SK-N-SH (cell line): ENCODE measurements around the gene MRPS21. TPM values are rescaled to one million over a fixed set of nuclear protein-coding genes. Genes with fewer than 3 reads are reported as not detected.

Experiments used
- CTCF ChIA-PET: fragments of 300-600, 350-600 bp; formaldehyde crosslinking; extraction: SDS; loops from one replicate; lab custom pipeline; 2021; lab: Yijun Ruan, JAX
- POLR2A ChIA-PET: fragments of 350-600 bp; sonication (Branson Sonifier 250); formaldehyde crosslinking; extraction: SDS; loops from one replicate; lab custom pipeline; 2020; ENCODE audit warnings: antibody characterized with exemption, inconsistent platforms; lab: Yijun Ruan, JAX
- DNase-seq: peaks from one replicate; pipeline ENCODE4 v3.0.0; 2012
- H2AFZ ChIP-seq: fragments of 200-600 bp; sonication (generic); 2 replicates; pipeline ENCODE4 v1.8.1; 2016; ENCODE audit warnings: antibody characterized with exemption, mild to moderate bottlenecking, low read depth
- H3F3A ChIP-seq: fragments of 200-600 bp; sonication (generic); replicated peaks from 2 replicates; pipeline ENCODE3; 2016; ENCODE audit warnings: antibody characterized with exemption, mild to moderate bottlenecking; ENCODE audit not compliant: insufficient read depth
- H3K27ac ChIP-seq, 2 experiments: fragments of 200-500 bp in 1 of 2; fragments of 200-600 bp in 1 of 2; sonication (Bioruptor generic) in 1 of 2; sonication (generic), shearing (Covaris generic) in 1 of 2; 2 replicates each; pipeline versions ENCODE4 v1.5.1 to v1.6.1; 2014 to 2016; ENCODE audit warnings: low read depth in 2 of 2, inconsistent platforms in 1 of 2, low read length in 1 of 2, mild to moderate bottlenecking in 1 of 2, mixed read lengths in 1 of 2
- H3K27me3 ChIP-seq: fragments of 200-600 bp; sonication (generic), shearing (Covaris generic); 2 replicates; pipeline ENCODE4 v1.6.1; 2016; ENCODE audit warnings: mixed run types; ENCODE audit not compliant: insufficient read depth
- H3K36me3 ChIP-seq, 2 experiments: fragments of 200-500 bp in 1 of 2; fragments of 200-600 bp in 1 of 2; sonication (Bioruptor generic) in 1 of 2; sonication (generic) in 1 of 2; replicated peaks in 1 of 2; 2 replicates each; pipeline versions ENCODE3 to v1.5.1; 2014 to 2016; ENCODE audit warnings: low read length in 1 of 2, mild to moderate bottlenecking in 1 of 2; ENCODE audit not compliant: insufficient read depth in 2 of 2, control insufficient read depth in 1 of 2
- H3K4me1 ChIP-seq, 2 experiments: fragments of 200-500 bp in 1 of 2; fragments of 200-600 bp in 1 of 2; sonication (Bioruptor generic) in 1 of 2; sonication (generic), shearing (Covaris generic) in 1 of 2; 2 replicates each; pipeline versions ENCODE4 v1.5.1 to v1.6.1; 2014 to 2016; ENCODE audit warnings: low read depth in 1 of 2, low read length in 1 of 2, mixed run types in 1 of 2; ENCODE audit not compliant: insufficient read depth in 2 of 2, control insufficient read depth in 1 of 2
- H3K4me2 ChIP-seq: fragments of 200-600 bp; sonication (generic), shearing (Covaris generic); 2 replicates; pipeline ENCODE4 v1.6.1; 2017; ENCODE audit warnings: mixed run types
- H3K4me3 ChIP-seq, 2 experiments: fragments of 200-500 bp in 1 of 2; fragments of 200-600 bp in 1 of 2; sonication (Bioruptor generic) in 1 of 2; sonication (generic), shearing (Covaris generic) in 1 of 2; 2 replicates each; pipeline versions ENCODE4 v1.5.1 to v1.8.1; 2014 to 2016; ENCODE audit warnings: low read depth in 2 of 2, inconsistent platforms in 1 of 2, low read length in 1 of 2, mild to moderate bottlenecking in 1 of 2, mixed read lengths in 1 of 2, moderate library complexity in 1 of 2
- H3K79me2 ChIP-seq: fragments of 200-600 bp; sonication (generic); 2 replicates; pipeline ENCODE4 v1.8.1; 2017; ENCODE audit warnings: mild to moderate bottlenecking; ENCODE audit not compliant: insufficient read depth
- H3K9ac ChIP-seq: fragments of 200-600 bp; sonication (generic); 2 replicates; pipeline ENCODE4 v1.6.1; 2017; ENCODE audit warnings: mixed run types
- H3K9me2 ChIP-seq: fragments of 200-600 bp; sonication (generic); 2 replicates; pipeline ENCODE4 v1.6.1; 2017; ENCODE audit warnings: mixed run types
- H3K9me3 ChIP-seq: fragments of 200-600 bp; sonication (generic); 2 replicates; pipeline ENCODE4 v1.6.1; 2017; ENCODE audit warnings: mixed run types, mild to moderate bottlenecking, moderate library complexity
- H4K20me1 ChIP-seq: fragments of 200-600 bp; sonication (generic); 2 replicates; pipeline ENCODE4 v1.6.1; 2017; ENCODE audit warnings: mild to moderate bottlenecking, mixed run types; ENCODE audit not compliant: insufficient read depth
- CHD2 ChIP-seq: fragments of 150-350 bp; IDR thresholded peaks from 2 replicates; pipeline ENCODE4 v1.6.1; 2018; ENCODE audit warnings: low read length; ENCODE audit not compliant: partially characterized antibody
- ELF1 ChIP-seq: IDR thresholded peaks from 2 replicates; pipeline ENCODE4 v1.4.0; 2012
- EP300 ChIP-seq, 2 experiments: IDR thresholded peaks; 2 replicates each; pipeline versions ENCODE4 v1.4.0 to v1.6.1; 2012; ENCODE audit warnings: borderline replicate concordance in 1 of 2, low read depth in 1 of 2, low read length in 1 of 2
- EZH2phosphoT487 ChIP-seq: fragments of 200-600 bp; sonication (generic); IDR thresholded peaks from 2 replicates; pipeline ENCODE4 v1.6.1; 2017; ENCODE audit warnings: low read depth, mixed run types, mild to moderate bottlenecking, antibody characterized with exemption, moderate library complexity, borderline replicate concordance
- FOXM1 ChIP-seq: IDR thresholded peaks from 2 replicates; pipeline ENCODE4 v1.4.0; 2012; ENCODE audit warnings: low read depth, mild to moderate bottlenecking
- GATA2 ChIP-seq: sonication (generic); formaldehyde crosslinking; IDR thresholded peaks from 2 replicates; pipeline ENCODE4 v1.5.0; 2020; ENCODE audit warnings: mild to moderate bottlenecking, missing genetic modification reagents
- MEF2A ChIP-seq: IDR thresholded peaks from 2 replicates; pipeline ENCODE4 v1.4.0; 2012; ENCODE audit warnings: low read depth, borderline replicate concordance
- MXI1 ChIP-seq: IDR thresholded peaks from 2 replicates; pipeline ENCODE4 v1.6.1; 2012; ENCODE audit warnings: mild to moderate bottlenecking, low read depth, low read length, improper control_type of control experiment
- POLR2AphosphoS5 ChIP-seq: IDR thresholded peaks from 2 replicates; pipeline ENCODE4 v1.6.1; 2012; ENCODE audit warnings: low read depth, low read length
- RAD21 ChIP-seq: IDR thresholded peaks from 2 replicates; pipeline ENCODE4 v1.6.1; 2012; ENCODE audit warnings: mild to moderate bottlenecking, low read length
- RCOR1 ChIP-seq: fragments of 150-350 bp; IDR thresholded peaks from 2 replicates; pipeline ENCODE4 v1.6.1; 2017; ENCODE audit warnings: antibody characterized with exemption, low read length
- SIN3A ChIP-seq: IDR thresholded peaks from 2 replicates; pipeline ENCODE4 v1.6.1; 2012; ENCODE audit warnings: low read depth, mild to moderate bottlenecking, low read length, moderate library complexity, borderline replicate concordance
- TAF1 ChIP-seq: IDR thresholded peaks from 2 replicates; pipeline ENCODE4 v1.6.1; 2012; ENCODE audit warnings: low read depth, mild to moderate bottlenecking, low read length, moderate library complexity, borderline replicate concordance
- YY1 ChIP-seq: IDR thresholded peaks from 2 replicates; pipeline ENCODE4 v1.4.0; 2012; ENCODE audit warnings: low read depth, mild to moderate bottlenecking
- WGBS: methylation state at CpG from one replicate; pipeline ENCODE4 v1.1.6; 2017; ENCODE audit warnings: low lambda C conversion rate; 5-methylcytosine and 5-hydroxymethylcytosine counted together
- polyA plus RNA-seq, 3 experiments: library from polyadenylated mRNA; depleted of rRNA; stranded (reverse); fragments of >200 nt; gene quantifications; 2 replicates each; pipeline ENCODE4 v1.2.3, GENCODE V29; 2012

The MRPS21 gene
- polyA plus RNA-seq, 1 of the 3 experiments (the other 2 are of a cell fraction): 136 TPM

DNA sequence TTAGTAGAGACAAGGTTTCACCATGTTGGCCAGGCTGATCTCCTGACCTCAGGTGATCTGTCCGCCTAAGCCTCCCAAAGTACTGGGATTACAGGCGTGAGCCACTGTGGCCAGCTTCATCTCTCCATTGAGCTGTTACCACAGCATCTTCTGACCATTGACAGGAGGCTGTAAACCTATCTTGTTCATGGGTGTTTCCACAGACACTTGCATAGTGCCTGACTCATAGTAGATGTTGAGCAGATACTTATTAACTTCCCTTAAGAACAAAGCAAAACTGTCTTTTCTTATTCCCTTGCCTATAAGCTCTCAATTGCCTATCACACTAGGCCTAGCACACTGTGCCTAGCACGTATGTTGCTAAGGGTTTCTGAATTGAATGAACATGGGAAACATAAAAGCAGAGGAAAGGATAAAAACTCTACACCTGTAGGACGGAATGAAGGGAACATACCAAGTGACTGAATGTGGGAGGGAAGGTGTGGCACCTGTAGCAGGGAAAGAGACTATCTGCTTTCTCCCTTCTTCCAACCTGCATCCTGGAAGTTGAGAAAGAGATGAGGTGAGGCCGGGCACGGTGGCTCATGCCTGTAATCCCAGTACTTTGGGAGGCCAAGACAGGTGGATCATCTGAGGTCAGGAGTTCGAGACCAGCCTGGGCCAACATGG, 22.2 kb upstream of the MRPS21 start (continued):
- TF ChIP-seq GATA2 (CRISPR knock-in tag): no peak
- no peak for TF ChIP-seq SIN3A

DNA sequence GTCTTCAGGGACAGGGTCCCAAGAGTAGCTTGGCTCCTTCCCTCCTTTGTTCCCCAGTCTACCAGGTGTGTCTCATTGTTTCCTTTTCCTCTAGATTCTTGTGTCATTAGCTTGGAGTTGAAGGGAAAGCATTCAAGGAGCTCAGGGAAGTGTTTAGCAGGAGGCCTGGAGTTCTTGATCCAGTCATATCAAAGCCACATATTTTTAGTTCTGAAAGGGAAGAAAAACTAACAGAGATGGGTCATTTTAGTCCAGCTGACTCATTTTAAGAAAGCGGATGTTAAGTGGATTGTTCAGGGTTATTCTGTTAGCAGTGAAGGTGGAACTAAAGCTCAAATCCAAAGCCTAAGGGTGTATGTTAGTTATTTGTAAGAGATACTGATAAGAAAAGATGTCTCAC, 20.4 kb upstream of the MRPS21 start:
- Histone ChIP-seq H3K27me3 (no peaks in the 10 kb centered on the region), H3K4me1 (0 out of 4 replicates have a peak, but pooled peaks cover 0 to 7% of the 10 kb centered on the region in 2 experiments), H3K9me3 (no peaks in the 10 kb centered on the region), H3K79me2 (peaks cover 6% of the 10 kb centered on the region), H4K20me1 (no peaks in the 10 kb centered on the region), H3K27ac (peak overlapping the region in 1 of 2 experiments; percentile 41; a peak in 1 of 4 replicates), H3K9me2 (no peaks in the 10 kb centered on the region), H3K36me3 (no peaks in the 10 kb centered on the region), H3K4me3 (peak overlapping the region in 1 of 2 experiments; percentile 12; a peak in 1 of 4 replicates), H3K4me2 (peak overlapping the region; percentile 62), H3K9ac (no peak overlapping the region), H2AFZ (peak overlapping the region; percentile 84; the same call in 1 of the 2 replicates), H3F3A (no peaks in the 10 kb centered on the region)
- POLR2A ChIA-PET: interaction anchor here (0.6 kb wide), 1 partner anchor 65 kb away, joined by 3 read pairs; no protein-coding TSS in a partner anchor
- DNase-seq: no peak
- CTCF ChIA-PET: interaction anchor here (1.7 to 3.5 kb wide), 2 partner anchors 8 to 17 kb away, joined by 19 to 20 read pairs; partner anchors contain the start of gene CIART
- WGBS: 67% methylated on average over 1 of the region's 1 CpG
- TF ChIP-seq MXI1 (no peak), ELF1 (no peak), POLR2AphosphoS5 (no peak), YY1 (no peak), RAD21 (no peak)

DNA sequence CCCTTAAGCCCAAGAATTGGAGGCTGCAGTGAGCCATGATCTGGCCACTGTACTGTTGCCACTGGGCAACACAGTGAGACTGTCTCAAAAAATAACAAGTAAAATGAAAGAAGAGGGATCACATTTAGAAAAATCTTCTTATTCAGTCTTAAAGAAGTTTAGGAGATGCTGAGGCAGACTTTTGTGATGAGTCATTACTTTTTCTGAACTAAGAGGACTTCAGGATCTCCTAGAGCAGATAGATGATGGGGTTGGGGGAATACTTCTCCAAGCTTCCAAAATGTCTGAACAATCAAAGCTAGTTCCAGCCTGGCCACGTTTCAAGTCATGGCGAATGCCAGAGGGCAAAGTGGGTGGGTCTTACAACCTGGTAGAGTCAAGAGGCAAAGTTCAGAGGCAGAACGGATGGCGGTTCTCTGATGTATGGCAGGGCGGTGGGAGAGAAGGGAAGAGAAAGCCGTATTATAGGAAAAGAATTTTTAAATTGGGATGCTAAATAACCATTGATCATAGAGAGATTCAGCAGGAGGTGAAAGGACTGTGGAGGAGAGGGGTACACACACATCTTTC, 13.4 kb upstream of the MRPS21 start:
- Histone ChIP-seq H3K4me3 (no peak overlapping the region), H3K79me2 (no peaks in the 10 kb centered on the region; the same call in 1 of the 2 replicates), H3K27me3 (no peaks in the 10 kb centered on the region), H3K9me3 (no peaks in the 10 kb centered on the region), H2AFZ (peak overlapping the region; percentile 93; the same call in 1 of the 2 replicates), H3K27ac (no peak overlapping the region), H3K9me2 (no peaks in the 10 kb centered on the region), H4K20me1 (no peaks in the 10 kb centered on the region), H3K4me2 (no peak overlapping the region; the same call in 1 of the 2 replicates), H3K4me1 (peaks cover 4 to 14% of the 10 kb centered on the region in 2 experiments; a peak in 1 of 4 replicates), H3F3A (peaks cover 5% of the 10 kb centered on the region), H3K36me3 (no peaks in the 10 kb centered on the region), H3K9ac (no peak overlapping the region)
- WGBS: 88% methylated on average over 6 of the region's 6 CpGs
- no peak for DNase-seq
- TF ChIP-seq FOXM1 (no peak), RCOR1 (no peak), CHD2 (no peak), EZH2phosphoT487 (no peak), TAF1 (no peak), MEF2A (no peak), EP300 (IDR thresholded peaks at IDR 0.05; ENCODE audit: borderline replicate concordance in 1 of 2, low read depth in 1 of 2, low read length in 1 of 2) (no peak)
- ChIA-PET POLR2A (no interaction called here), CTCF (interaction anchor here (0.7 to 6.2 kb wide), 6 partner anchors 9 to 717 kb away, joined by 3 to 110 read pairs (median 4); partner anchors contain the start of genes ANP32E, APH1A, C1orf54 and CA14)
